NOMO-1 treated with DMSO at 0.1 percent for 48 hours (cell line): ENCODE results near the gene MINDY4.
A peak's percentile ranks its signal among the peaks of the same experiment; 100 is the strongest.

Source experiments
- DNase-seq: peaks from one replicate; lab custom pipeline; 2025; ENCODE audit not compliant: unreplicated experiment; lab: John Stamatoyannopoulos, UW

The MINDY4 gene

DNA sequence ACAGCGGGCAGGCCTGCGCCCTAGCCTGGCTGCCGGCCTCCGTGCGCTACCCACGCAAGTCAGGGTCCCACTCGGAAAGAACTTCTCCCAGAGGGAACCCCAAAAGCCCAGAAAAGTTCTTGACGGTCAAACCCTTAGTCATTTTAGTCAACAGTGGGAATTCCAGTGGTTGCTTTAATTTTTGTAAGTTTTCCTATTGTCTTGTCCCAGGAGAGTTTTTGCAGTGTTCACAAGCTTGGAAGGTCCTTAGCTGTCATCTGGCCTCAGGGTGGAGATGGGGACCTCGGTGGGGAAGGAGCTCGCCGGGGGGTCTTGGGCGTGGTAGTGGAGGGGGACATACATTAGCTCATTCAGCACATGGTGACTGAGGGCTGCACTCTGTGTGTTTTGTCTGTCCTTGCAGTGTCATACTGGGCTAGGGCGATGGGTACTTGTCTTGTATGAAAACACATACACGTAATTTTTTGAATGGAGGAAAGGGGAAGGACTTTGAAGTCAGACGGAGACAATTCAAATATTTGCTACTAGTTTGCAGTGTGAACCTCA is 736 bp downstream of the MINDY4 start:
- peak; percentile 38 for DNase-seq

DNA sequence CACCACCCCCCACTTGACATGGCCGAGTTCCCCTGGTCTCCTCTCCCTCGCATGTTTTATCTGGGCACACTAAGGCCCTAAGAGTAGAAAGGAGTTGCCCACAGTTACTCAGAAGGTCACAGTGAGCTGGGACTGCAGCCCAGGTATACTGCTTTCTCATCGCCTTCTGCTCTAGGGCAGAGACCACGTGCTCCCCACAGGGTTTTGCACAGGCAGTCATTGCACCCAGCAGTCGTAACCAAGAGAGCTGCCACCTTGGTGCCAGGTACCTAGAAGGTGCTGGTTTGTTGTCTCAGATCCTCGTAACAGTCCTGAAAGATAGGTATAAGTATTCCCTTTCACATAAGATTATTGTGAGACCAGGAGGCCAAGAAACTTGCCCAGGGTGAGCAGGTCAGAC is 1.8 kb downstream of the MINDY4 start:
- DNase-seq: no peak

DNA sequence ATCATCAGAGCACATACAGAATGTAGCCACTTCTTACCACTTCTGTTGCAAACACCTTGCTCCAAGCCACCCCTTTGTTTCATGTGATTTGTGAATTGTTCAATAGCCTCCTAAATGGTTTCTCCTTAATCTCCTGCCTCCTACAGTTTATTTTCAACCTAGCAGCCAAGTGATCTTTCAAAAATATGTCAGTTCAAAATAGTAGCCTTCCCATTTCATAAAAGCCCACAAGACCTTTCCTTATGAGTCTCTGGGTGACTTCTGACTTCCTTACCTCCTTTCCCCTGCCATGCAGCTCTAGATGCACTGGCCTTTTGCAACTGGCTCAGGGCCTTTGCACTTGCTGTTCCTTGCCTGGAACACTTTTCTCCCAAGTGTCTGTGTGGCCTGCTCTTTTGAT is 4.8 kb downstream of the MINDY4 start:
- DNase-seq: no peak

GRCh38 chr7:30776971-30777370 is 5.8 kb downstream of the MINDY4 start:
- no peak for DNase-seq

GRCh38 chr7:30778255-30779025 is 7.2 kb downstream of the MINDY4 start:
- no peak for DNase-seq

DNA sequence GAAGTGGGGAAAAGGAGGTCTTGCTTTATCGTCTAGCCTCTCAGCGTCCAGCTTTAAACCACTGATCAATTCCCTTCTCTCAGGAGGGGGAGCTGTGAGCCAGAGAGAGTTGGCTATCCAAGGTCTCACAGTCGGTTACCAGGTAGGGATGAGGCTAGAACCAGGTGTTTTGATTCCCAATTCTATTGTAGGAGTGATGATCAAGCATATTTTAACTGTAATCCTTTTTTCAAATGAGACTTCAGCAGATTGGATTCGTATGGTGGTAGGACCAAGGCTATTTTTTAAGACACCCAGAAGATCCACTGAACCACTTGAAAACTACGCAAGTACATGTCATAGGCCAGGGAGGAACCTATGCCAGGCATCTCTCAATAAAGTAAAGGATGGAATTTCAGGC is 8.4 kb downstream of the MINDY4 start:
- no peak for DNase-seq

GRCh38 chr7:30780941-30781340 is 9.7 kb downstream of the MINDY4 start:
- DNase-seq: no peak

DNA sequence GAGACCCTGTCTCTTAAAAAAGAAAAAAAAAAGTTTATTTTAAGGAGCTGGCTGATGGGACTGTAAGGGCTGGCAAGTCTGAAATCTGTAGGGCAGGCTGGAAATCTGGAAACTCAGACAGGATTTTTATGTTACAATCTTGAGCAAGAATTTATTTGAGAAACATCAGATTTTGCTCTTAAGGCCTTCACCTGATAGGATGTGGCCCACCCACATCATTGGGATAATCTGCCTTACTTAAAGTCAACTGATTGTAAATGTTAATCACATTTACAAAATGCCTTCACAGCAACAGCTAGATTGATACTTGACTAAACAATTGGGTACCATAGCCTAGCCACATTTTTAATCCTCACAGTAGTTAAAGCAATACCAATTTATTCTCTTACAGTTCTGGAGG is 11.5 kb downstream of the MINDY4 start:
- no peak for DNase-seq

DNA sequence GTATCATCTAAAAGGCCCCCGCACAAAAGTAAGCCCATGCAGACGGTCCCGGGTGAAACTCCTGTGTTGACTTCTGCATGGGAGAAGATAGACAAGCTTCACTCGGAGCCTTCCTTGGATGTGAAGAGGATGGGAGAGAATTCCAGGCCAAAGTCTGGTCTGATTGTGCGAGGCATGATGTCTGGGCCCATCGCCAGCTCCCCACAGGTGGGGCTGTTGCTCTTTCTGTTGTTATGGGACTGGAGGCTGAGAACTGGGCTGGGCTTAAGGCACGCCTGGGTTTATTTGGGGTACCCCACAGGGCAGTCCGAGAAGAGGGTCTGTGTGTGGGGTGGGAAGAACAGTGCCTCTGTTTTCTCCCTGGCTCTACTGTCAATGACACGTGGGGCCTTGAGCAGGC is 14.6 kb downstream of the MINDY4 start:
- DNase-seq: no peak

GRCh38 chr7:30787486-30787885 is 16.3 kb downstream of the MINDY4 start:
- peak; percentile 66 for DNase-seq

DNA sequence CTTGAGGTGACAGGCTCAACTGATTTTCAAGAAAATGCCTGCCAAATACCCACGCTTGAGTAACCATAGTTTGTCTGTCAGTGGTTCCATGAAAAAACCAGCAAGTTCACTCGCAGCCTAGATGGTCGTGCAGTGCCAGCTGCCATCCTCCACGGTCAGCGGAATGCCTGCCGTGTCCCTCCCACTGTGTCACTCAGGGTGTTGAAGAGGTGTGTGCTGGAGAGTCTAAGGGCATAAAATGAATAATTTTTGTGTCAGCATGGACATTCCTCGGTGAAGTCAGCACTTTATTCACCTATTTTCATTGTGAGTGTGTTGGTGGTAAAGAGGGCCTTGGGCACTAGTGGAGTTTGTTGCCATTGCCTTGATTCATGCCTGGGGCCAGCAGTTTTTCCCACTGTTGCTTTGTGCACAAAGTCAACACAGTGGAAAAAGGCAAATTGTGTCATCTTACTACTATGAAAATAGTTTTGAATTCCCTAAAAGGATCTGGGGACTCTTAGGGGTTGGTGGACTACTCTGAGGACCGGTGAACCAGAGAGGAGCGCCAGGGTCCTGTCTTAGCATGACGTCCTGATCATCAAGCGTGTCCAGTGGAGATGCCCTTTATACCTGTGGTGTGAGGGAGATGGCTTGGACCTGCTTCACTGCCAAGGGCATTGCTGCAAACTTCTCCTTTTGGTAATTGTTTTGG is 17.6 kb downstream of the MINDY4 start:
- no peak for DNase-seq

- peak; percentile 34 for DNase-seq
These were observed 18.1 kb downstream of the MINDY4 start for GRCh38 chr7:30789334-30789711.

DNA sequence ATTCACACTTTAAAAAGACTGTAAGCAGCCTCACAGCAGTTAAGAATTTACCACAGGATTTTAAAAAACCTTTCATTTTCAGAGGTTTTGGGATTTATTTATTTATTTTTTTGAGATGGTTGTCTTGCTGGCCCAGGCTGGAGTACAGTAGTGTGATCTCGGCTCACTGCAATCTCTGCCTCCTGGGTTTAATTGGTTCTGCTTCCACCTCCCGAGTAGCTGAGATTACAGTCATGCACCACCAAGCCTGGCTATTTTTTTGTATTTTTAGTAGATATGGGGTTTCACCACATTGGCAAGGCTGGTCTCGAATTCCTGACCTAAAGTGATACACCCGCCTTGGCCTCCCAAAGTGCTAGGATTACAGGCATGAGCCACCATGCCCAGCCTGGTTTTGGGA is 19.1 kb downstream of the MINDY4 start:
- no peak for DNase-seq

DNA sequence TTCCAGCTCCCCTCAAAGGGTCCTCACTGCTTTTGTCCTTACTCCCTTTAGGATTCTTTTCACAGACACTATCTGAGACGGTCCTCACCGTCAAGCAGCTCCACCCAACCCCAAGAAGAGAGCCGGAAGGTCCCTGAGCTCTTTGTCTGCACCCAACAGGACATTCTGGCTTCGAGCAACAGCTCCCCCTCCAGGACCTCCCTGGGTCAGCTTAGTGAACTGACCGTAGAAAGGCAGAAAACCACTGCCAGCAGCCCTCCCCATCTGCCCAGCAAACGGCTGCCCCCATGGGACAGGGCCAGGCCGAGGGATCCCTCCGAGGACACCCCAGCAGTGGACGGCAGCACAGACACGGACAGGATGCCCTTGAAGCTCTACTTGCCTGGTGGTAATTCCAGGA is 19.9 kb downstream of the MINDY4 start:
- DNase-seq: no peak

DNA sequence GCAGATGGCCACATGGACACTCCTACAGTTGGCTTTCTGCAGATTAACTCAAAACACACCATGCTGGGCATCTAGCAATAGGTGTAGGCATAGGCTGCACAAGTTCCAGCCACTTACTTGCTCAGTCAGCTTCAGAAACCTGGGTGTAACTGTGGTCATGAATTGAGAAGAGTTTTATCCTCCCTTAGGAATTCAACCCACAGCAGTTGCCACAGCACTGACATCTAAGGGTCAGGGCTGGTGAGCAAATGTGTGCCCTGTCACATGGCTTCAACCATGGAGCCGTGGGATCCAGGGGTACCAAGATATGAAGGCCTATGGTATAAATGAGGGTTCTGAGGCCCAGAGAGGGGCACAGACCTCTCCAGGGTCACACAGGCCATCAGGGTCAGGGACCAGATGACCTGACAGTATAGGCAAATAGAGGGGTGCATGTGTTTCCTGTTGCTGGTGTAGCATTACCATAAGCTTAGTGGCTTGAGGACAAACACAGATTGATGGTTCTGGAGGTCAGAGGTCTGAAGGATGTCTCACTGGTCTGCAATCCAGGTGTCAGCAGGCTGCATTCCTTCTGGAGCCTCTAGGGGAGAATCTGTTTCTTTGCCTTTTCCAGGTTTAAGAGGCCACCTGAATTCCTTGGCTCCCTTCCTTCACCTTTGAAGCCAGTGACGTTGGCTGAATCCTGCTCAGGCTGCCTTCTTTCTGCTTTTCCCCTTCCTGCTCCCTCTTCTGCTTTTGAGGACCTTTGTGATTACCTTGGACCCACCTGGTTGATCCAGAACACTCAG is 24.1 kb downstream of the MINDY4 start:
- no peak for DNase-seq

DNA sequence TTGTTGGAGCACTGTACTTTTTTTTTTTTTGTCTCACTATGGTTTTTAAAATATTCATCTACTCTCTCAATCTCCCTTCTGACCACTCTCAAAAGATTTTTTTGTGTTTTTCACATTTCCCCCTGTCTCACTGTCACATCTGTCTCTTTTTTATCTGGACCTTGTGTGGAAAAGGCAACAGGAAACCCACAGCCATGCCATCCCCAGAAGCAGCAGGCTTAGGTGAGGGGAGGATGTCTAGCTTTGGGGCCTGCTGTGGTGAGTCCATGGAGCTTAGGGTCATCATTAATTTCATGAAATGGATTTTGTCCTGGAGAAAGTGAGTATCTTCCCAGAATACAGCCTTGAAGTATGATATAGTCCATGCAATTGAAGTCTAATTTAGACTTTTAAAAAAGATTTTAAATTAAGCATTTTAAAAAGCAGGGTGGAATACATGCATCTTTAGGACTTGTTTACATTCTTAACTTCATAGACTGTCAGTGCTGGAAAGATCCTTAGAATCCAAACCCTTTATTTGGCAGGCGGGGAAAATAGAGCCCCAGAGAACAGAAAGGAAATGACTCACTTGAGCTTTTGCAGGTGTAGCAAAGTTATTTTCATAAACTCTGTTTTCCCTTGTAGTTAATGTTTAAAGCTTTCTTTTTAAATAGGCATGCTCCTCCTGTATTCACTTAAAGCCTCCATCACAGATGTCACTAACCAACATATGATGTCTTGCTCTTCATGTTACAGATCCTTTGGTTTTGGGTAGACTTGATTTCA is 25.1 kb downstream of the MINDY4 start:
- DNase-seq: no peak

- DNase-seq: no peak
These were observed 26.2 kb downstream of the MINDY4 start for GRCh38 chr7:30797176-30798040.

GRCh38 chr7:30799206-30799975 is 28.2 kb downstream of the MINDY4 start:
- DNase-seq: peak; percentile 55

DNA sequence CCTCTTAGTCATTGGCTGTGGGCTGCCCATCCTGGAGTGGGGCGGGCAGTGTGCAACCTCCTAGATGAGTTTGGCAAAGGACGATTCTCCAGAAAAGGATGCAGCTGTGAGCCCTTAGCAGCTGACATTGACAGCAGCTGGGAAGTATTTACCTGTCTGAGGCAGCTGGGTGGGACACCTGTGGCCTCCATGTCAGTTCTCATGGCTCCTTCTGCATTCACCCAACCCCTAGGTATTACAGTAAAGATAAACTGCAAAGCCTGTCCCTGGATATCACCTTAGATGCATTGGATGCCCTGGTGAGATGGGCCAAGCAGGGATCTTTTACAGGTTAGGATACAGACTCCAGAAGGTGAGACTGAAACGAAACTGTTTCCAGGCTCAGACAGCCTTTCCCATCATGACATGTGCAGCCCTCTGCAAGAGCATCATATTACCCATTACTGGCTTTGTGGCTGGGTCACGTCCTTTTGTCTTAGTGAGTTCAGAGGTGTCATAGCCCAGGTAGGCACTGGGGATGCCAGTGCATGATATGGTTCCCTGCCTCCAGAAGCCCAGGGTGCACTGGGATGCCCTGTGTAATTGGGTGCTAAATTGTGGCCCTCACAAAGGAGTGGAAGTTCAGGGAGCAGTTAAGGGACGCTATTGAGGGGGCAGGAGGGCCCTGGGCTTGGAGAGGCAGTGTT is 28.9 kb downstream of the MINDY4 start:
- DNase-seq: no peak
